ENCODE data around the gene AP5B1.

The AP5B1 gene

DNA sequence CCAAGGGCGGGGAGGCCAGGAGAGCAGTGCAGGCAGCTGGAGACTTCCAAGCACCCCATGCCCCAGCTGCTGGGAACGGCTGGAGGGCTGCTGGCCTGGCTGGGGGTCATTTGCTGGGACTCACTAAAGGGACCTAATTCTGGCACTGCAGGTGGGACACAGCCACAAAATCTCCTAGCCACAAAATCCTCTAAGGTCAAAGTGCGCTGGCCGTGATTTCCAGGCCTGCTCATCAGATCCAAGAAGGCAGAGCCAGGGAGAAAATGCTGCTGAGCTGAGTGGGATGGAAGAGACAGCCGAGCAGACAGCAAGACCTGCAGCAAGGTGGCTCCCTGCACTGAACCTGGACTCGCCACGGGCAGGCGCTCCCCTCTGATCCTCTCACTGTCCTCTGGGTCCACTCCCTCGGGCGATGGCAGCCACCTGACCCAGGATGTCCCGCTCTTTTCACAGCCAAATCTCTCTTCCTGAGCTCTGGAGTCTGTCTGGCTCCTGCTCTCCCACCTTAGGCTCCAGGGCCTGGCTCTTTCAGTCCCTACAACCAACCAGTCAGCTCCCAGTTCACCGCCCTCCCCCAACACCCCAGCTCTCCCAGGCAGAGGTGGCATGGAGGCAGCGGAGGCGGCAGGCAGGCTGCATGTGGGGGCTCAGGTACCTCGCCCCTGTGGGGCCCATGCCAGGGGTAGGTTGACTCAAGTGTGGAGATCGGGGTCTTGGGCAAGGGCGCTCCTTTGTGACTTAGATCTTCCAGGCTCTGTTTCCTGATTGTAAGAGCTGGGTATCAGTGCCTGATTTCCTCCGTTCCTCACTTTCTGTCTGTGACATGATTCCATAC is 20.6 kb upstream of the AP5B1 start:
- no peak for DNase-seq (ENCODE audit: low spot score)

DNA sequence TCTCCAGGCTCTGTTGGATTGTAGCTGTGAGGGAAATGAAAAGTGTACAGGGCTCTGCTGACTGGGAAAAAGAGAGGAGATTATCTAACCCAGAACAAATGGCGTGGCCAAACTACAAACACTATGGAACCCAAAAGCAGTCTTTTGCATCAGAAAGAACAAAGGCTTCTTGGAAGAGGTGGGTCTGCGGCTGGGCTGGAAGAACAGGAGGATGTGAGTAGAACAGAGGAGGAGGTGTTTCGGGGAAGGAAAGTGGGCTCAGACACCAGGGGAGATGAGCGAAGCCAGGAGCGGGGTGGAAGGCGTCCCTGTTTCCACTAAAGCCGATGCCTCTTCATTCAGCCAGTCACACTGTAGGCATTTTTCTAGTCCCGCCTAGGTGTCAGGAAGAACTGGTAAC is 18.1 kb upstream of the AP5B1 start:
- no peak for DNase-seq (ENCODE audit: low spot score)

DNA sequence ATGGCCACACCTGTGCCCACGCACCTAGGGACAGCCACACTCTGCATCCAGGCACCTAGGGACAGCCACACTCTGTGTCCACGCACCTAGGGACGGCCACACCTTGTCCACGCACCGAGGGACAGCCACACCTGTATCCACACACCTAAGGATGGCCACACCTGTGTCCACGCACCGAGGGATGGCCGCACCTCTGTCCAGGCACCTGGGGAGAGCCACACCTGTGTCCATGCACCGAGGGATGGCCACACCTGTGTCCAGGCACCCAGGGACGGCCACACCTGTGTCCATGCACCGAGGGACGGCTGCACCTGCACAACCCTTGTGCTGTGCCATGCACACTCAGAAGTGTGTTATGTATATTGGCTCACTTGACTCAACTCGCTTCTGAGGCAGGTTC is 16.9 kb upstream of the AP5B1 start:
- no peak for DNase-seq (ENCODE audit: low spot score)

DNA sequence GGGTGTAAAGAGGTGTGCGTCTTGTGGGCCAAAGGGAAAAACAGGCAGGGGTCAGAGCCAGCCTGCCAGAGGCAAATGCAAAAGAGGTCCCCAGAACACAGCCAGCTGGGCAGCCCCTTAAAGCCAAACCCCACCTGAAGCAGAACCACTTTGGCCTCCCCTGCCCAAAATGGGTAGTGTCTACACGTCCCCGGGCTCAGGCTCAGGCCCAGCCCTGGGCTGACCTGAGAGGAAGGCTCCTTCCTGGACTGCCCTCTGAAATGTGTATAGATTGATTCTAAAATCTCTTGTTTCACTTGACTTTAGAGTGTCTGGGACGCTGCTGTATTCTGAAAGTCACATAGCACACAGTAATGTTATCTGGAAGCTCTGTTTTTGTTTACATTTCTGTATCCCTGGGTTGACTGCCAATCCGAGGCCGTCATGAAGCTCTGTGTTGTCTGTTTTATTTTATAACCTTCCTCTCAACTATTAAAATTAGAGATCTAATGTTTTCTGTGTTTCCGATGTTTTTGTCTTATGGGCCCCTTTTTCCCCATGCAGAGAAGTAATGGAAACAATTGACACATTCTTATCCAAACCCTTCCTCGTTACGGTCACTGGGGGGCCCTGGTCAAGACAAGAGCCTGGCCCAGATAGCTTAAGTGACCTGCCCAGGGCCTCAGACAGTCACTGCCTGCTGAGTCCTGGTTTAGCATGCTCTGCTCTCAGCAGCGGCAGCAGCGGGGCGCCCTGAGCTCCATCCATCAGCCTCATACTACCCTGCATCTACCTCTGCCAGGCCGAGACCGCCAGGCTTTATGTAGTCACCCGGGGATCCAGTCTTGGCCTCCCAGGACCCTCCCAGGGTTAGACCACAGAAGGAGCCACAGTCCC is 16.2 kb upstream of the AP5B1 start:
- DNase-seq (ENCODE audit: low spot score), result no peak

GRCh38 chr11:65794570-65795510 is 14.1 kb upstream of the AP5B1 start:
- DNase-seq (ENCODE audit: low spot score), result no peak

GRCh38 chr11:65793625-65794400 is 13.0 kb upstream of the AP5B1 start:
- no peak for DNase-seq (ENCODE audit: low spot score)

GRCh38 chr11:65793144-65793581 is 12.4 kb upstream of the AP5B1 start:
- DNase-seq (ENCODE audit: low spot score), result no peak

DNA sequence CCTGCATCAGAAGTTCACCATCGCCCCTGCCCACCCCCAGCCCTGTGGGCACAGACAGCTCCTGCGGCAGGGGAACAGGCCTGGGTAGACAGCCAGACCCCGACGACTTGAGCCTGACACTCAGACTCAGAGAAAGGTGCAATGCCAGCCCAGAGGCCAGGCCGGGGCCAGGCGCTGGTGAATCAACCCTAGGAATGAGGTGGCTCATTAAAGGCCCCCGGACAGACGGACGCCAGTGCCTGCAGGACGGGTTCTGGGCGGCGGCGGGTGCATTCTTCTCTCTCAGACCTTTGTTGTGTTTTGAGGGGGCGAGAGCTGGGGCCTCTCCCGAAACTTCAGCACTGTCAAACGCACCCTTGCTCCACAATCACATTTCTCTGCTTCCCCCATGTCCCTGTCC is 11.7 kb upstream of the AP5B1 start:
- no peak for DNase-seq (ENCODE audit: low spot score)

DNA sequence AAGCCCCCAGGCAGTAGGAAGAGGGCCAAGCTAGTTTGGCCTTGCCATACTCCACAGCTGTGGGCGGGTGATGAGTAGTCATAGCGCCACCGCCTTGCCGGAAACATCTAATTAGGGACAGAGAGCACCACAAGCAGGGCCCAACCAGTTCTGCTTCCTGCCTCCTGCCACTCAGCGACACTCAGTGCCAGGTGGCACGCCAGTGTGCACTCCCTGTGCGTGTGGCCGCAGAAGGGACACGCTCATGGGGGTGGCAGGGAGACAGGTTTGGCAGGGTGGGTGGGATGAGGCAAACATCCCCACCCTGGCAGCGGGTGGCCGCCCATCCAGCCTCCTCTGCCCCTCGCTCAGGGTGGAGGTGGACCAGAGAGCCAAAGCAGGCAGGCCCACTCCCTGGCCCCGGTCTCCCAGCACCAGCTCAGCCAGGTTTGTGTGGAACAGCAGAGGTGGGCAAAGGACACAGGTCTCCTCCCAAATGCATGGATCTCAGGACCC is 11.0 kb upstream of the AP5B1 start:
- DNase-seq (ENCODE audit: low spot score), result no peak

DNA sequence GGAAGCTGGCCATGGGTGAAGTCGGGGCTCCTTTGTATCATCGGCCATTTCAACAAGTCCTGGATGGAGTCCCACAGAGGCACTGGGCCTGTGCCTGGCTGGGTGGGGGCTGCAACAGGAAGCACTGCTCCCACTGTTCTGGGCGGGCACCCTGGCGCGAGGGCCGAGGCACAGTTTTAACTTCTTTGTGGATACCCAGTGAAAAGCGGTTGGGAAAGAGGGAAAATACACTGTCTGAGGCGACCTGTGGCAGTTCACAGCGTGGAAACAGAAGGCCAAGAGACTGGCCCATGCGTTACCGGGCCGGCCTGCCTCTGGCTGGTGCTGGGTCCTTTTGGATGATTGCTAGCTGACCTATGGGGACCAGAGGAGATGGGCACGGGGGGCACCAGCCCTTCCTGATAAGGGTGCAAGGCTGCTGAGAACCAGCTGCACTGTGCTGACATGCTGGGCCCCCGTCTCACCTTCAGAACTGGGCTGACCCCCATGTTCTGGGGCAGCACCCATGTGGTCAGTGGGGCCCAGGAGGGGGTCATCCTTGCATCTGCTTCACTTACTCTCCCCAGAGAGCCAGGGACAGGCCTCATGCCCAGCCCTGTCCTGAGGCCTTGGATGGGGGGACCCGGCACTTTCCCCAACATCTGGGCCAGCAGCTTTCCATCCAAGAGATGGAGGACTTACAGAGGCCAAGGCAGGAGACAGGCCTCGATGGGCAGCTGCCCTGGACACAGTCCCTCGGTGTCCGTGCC is 10.3 kb upstream of the AP5B1 start:
- no peak for DNase-seq (ENCODE audit: low spot score)

GRCh38 chr11:65790104-65790901 is 9.5 kb upstream of the AP5B1 start:
- DNase-seq (ENCODE audit: low spot score), result no peak

GRCh38 chr11:65789230-65790103 is 8.7 kb upstream of the AP5B1 start:
- DNase-seq (ENCODE audit: low spot score), result no peak

DNA sequence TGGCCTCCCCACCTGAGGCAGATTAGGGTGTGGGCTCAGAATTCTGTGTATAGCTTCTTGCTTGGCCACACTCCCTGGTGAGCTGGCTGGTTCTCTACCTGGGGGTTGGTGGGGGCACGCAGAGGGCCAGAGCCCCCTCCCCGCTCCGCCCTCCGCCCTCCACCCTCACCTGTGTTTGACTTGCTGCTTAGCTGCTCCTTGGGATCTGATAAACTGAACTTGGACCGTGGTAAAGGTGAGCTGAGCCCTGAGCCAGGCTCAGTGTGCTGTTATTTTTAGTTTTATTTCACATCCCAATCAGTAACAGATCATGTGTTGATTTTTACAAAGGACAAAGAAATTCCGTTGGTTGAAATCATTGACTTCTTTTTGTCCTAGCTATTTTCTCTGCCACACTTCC is 8.0 kb upstream of the AP5B1 start:
- no peak for DNase-seq (ENCODE audit: low spot score)

- no peak for DNase-seq (ENCODE audit: low spot score)
Measured at GRCh38 chr11:65787649-65788622, 7.2 kb upstream of the AP5B1 start.

DNA sequence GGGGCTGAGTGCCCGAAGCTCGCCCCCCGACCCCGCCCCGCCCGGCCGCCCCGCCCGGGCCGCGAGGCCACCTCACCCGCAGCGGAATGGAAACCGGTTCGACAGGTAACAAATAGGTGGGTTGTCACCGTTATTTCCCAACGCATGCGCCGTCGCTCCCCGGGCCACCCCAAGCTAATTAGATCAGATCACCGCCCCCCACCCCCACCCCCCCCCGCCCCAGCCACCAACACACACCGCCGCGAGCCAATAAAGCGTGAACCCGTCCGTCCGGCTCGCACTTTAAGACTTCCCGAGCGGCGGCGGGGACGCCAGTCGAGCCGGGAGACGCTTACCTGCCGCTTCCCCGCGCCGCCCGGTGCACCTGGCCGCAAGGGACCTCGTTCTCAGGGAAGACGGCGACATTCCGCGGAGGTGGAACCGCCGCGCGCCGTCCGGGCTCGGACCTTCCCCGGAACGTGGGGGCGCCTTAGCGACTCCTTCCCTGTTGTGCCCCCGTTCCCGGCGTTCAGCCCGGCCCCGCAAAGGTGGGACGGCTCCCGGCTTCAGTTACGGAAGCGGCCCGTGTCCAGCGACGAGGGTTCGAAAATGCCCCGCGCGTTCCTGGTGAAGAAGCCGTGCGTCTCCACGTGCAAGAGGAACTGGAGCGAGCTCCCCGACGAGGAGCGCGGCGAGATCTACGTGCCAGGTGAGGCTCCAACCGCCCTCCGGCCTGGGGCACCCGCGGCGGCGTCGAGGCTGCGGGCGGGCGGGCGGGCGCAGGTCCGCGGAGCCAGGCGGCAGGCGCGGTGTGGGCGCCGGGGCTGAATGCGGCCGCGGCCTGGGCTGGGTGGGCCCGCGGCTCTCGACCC is 6.2 kb upstream of the AP5B1 start, which contains the start of gene OVOL1:
TSS of gene OVOL1 (plus strand) at position 278 of the 851 bp plus-strand sequence. CDS start at position 589, 311 bp downstream.
- DNase-seq (ENCODE audit: low spot score), result peak; percentile 85

Measured in LoVo (cell line).